ENCODE measurements around the gene ACOX2. TPM values are rescaled to one million over a fixed set of nuclear protein-coding genes. Genes with fewer than 3 reads are reported as not detected.

ACOX2 gene
- total RNA-seq, 1 experiment from 2014 or later, result 12.8 TPM

DNA sequence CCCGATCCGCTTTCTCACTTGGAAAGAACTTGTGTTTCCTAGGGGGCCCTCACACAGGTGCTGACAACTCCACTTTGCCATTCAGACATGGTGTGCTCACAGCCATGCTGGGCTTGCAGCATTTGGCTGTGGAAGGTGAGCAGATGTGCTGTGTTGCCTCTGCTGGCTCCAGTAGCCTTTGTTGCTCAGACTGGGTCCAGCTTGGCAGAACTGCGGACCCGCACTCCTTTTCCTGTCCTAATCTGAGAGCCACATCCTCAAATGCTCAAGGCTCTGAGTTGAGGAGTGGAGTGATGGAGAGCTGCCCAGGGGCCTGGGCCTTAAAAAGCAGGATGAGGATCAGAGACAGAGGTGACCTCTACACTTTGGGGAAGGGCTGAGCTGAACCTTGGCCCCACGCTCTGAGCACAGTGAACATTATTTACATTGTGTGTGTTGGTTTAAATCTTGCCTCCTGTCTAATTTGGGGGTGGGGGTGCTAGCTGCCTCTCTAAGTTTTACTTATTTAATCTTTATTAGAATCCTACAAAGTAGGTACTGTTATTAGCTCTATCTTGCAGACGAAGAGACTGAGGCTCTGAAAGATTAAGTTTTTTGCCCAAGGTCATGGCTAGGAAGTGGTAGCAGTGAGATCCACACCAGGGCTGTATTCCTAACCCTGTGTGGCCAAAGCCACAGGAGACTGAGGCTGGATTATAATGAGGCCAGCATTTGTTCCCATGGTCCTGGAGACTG is 17.2 kb downstream of the ACOX2 start:
- H3K27me3 ChIP-seq (ENCODE audit: insufficient read depth, low read length), result no peaks in the 10 kb centered on the region
- CTCF ChIA-PET, result no interaction called here
- DNase-seq (ENCODE audit: low read depth, low spot score) (no peak), ATAC-seq (no peak)
- BruUV-seq (replicated peaks), result no TSS peak
- no peak overlapping the region for H3K27ac ChIP-seq (ENCODE audit: low read depth, low read length)
- H3K4me3 ChIP-seq (replicated peaks in 1 of 2; ENCODE audit: low read depth in 1 of 2, low read length in 2 of 2), result no peak overlapping the region
- POLR2A ChIA-PET, result no interaction called here
- intact Hi-C loops (cut with micrococcal nuclease), result no loop called here
- H2AFZ ChIP-seq (ENCODE audit: low read depth, low read length, poor library complexity, severe bottlenecking), result no peak overlapping the region
- H3K4me1 ChIP-seq (ENCODE audit: control insufficient read depth in 1 of 2, insufficient read depth in 2 of 2, low read length in 2 of 2), result no peaks in the 10 kb centered on the region
- no peaks in the 10 kb centered on the region for H3K79me2 ChIP-seq (ENCODE audit: insufficient read depth, low read length)
- TF ChIP-seq EZH2phosphoT487 (IDR thresholded peaks at IDR 0.05; ENCODE audit: borderline replicate concordance), result no peak
- no peak for TF ChIP-seq CEBPB (IDR thresholded peaks at IDR 0.05; ENCODE audit: low read depth)
- TF ChIP-seq FOSL1 (IDR thresholded peaks at IDR 0.05; ENCODE audit: low read depth), result no peak
- no peak for TF ChIP-seq ELF1 (IDR thresholded peaks at IDR 0.05; ENCODE audit: borderline replicate concordance, low read depth)
- TF ChIP-seq RAD21 (IDR thresholded peaks at IDR 0.05; ENCODE audit: low read depth), result no peak
- TF ChIP-seq YY1 (IDR thresholded peaks at IDR 0.05; ENCODE audit: extremely low read depth, insufficient replicate concordance, low read depth, low read length), result no peak
- no peak for TF ChIP-seq POLR2AphosphoS5 (IDR thresholded peaks at IDR 0.05; ENCODE audit: low read depth, low read length)
- no peak for TF ChIP-seq MAX (IDR thresholded peaks at IDR 0.05)
- no peak for TF ChIP-seq SP1 (IDR thresholded peaks at IDR 0.05; ENCODE audit: low read depth)
- no peak for TF ChIP-seq ZNF274 (IDR thresholded peaks at IDR 0.05; ENCODE audit: low read depth, low read length)
- no peak for TF ChIP-seq SIN3A (IDR thresholded peaks at IDR 0.05; ENCODE audit: low read depth)
- TF ChIP-seq CBX3 (IDR thresholded peaks at IDR 0.05; ENCODE audit: low read depth), result no peak
- TF ChIP-seq TCF7L2 (IDR thresholded peaks at IDR 0.05; ENCODE audit: borderline replicate concordance, extremely low read depth, insufficient read depth, insufficient read length), result no peak
- TF ChIP-seq SRF (IDR thresholded peaks at IDR 0.05; ENCODE audit: low read depth), result no peak
- TF ChIP-seq ZFX (IDR thresholded peaks at IDR 0.05), result no peak
- TF ChIP-seq, protein P1, sequence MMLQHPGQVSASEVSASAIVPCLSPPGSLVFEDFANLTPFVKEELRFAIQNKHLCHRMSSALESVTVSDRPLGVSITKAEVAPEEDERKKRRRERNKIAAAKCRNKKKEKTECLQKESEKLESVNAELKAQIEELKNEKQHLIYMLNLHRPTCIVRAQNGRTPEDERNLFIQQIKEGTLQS (IDR thresholded peaks at IDR 0.05), result no peak
- TF ChIP-seq JUND (IDR thresholded peaks at IDR 0.05), result no peak
- no peak for TF ChIP-seq POLR2A (IDR thresholded peaks at IDR 0.05; ENCODE audit: borderline replicate concordance, extremely low read depth, insufficient read depth, insufficient read length)
- no peaks in the 10 kb centered on the region for H4K20me1 ChIP-seq (ENCODE audit: insufficient read depth)
- H3K4me2 ChIP-seq (ENCODE audit: low read length), result no peak overlapping the region
- H3K36me3 ChIP-seq (ENCODE audit: control insufficient read depth in 1 of 2, insufficient read depth in 2 of 2, low read length in 2 of 2), result no peaks in the 10 kb centered on the region
- no peak overlapping the region for H3K9ac ChIP-seq (ENCODE audit: low read length)
- H3K9me2 ChIP-seq (ENCODE audit: insufficient read depth), result no peaks in the 10 kb centered on the region
- RAD21 ChIA-PET (ENCODE audit: low non-redundant PET in 1 of 2, low total read pairs in 2 of 2, uncharacterized antibody in 2 of 2, unreplicated experiment in 2 of 2), result no interaction called here
- H3K9me3 ChIP-seq (ENCODE audit: control insufficient read depth in 1 of 2, insufficient read depth in 1 of 2, low read depth in 1 of 2, low read length in 2 of 2), result no peaks in the 10 kb centered on the region
